ENCODE data around the gene MMP7.

MMP7 gene

GRCh38 chr11:102487214-102487613, 43.3 kb downstream of the MMP7 start:
- no peak for DNase-seq (ENCODE audit: low read depth)
- TF ChIP-seq MYC (IDR thresholded peaks at IDR 0.05; ENCODE audit: low read depth, low read length) (no peak), POLR2A (IDR thresholded peaks at IDR 0.05; ENCODE audit: extremely low read depth, insufficient read length) (no peak), MAX (IDR thresholded peaks at IDR 0.05; ENCODE audit: low read depth, low read length) (no peak), CTCF (IDR thresholded peaks at IDR 0.05; ENCODE audit: low read depth, low read length) (no peak)
- no peak overlapping the region for H3K4me3 ChIP-seq (ENCODE audit: low read depth, low read length)

- TF ChIP-seq CTCF (IDR thresholded peaks at IDR 0.05; ENCODE audit: low read depth, low read length), result no peak
- TF ChIP-seq POLR2A (IDR thresholded peaks at IDR 0.05; ENCODE audit: extremely low read depth, insufficient read length), result no peak
- TF ChIP-seq MYC (IDR thresholded peaks at IDR 0.05; ENCODE audit: low read depth, low read length), result no peak
- TF ChIP-seq MAX (IDR thresholded peaks at IDR 0.05; ENCODE audit: low read depth, low read length), result no peak
- no peak for DNase-seq (ENCODE audit: low read depth)
- H3K4me3 ChIP-seq (ENCODE audit: low read depth, low read length), result no peak overlapping the region
Measured at GRCh38 chr11:102486584-102486983, 44.0 kb downstream of the MMP7 start.

- TF ChIP-seq CTCF (IDR thresholded peaks at IDR 0.05; ENCODE audit: low read depth, low read length), result no peak
- TF ChIP-seq POLR2A (IDR thresholded peaks at IDR 0.05; ENCODE audit: extremely low read depth, insufficient read length), result no peak
- no peak for TF ChIP-seq MYC (IDR thresholded peaks at IDR 0.05; ENCODE audit: low read depth, low read length)
- no peak for TF ChIP-seq MAX (IDR thresholded peaks at IDR 0.05; ENCODE audit: low read depth, low read length)
- no peak for DNase-seq (ENCODE audit: low read depth)
Measured at GRCh38 chr11:102485095-102485722, 45.3 kb downstream of the MMP7 start.

GRCh38 chr11:102482433-102482832, 48.1 kb downstream of the MMP7 start:
- H3K4me3 ChIP-seq (ENCODE audit: low read depth, low read length), result no peak overlapping the region
- no peak for DNase-seq (ENCODE audit: low read depth)
- TF ChIP-seq MAX (IDR thresholded peaks at IDR 0.05; ENCODE audit: low read depth, low read length), result no peak
- TF ChIP-seq MYC (IDR thresholded peaks at IDR 0.05; ENCODE audit: low read depth, low read length), result no peak
- no peak for TF ChIP-seq CTCF (IDR thresholded peaks at IDR 0.05; ENCODE audit: low read depth, low read length)
- TF ChIP-seq POLR2A (IDR thresholded peaks at IDR 0.05; ENCODE audit: extremely low read depth, insufficient read length), result no peak

More at GRCh38 chr11:102485095-102485722, 45.3 kb downstream of the MMP7 start:
- H3K4me3 ChIP-seq (ENCODE audit: low read depth, low read length), result no peak overlapping the region

- no peak for DNase-seq (ENCODE audit: low read depth)
- no peak overlapping the region for H3K4me3 ChIP-seq (ENCODE audit: low read depth, low read length)
Measured at GRCh38 chr11:102479733-102480132, 50.8 kb downstream of the MMP7 start.

More at GRCh38 chr11:102479733-102480132, 50.8 kb downstream of the MMP7 start:
- TF ChIP-seq CTCF (IDR thresholded peaks at IDR 0.05; ENCODE audit: low read depth, low read length) (no peak), MYC (IDR thresholded peaks at IDR 0.05; ENCODE audit: low read depth, low read length) (no peak), MAX (IDR thresholded peaks at IDR 0.05; ENCODE audit: low read depth, low read length) (no peak), POLR2A (IDR thresholded peaks at IDR 0.05; ENCODE audit: extremely low read depth, insufficient read length) (no peak)

All from NB4 (cell line).